ACC112 (cell line): ENCODE results near the gene OR9I1.

Source experiments
- H2AFZ ChIP-seq: fragments of 200-600 bp; sonication (generic); one replicate; pipeline ENCODE4 v1.6.0; 2017; ENCODE audit warnings: antibody characterized with exemption, low read length; ENCODE audit not compliant: unreplicated experiment
- H3K27ac ChIP-seq: fragments of 200-600 bp; sonication (generic); 2 replicates; pipeline ENCODE4 v1.5.1; 2014; ENCODE audit warnings: low read depth, mild to moderate bottlenecking, antibody characterized with exemption, low read length, moderate library complexity
- H3K27me3 ChIP-seq: fragments of 200-600 bp; sonication (generic); 2 replicates; pipeline ENCODE4 v1.6.1; 2014; ENCODE audit warnings: mild to moderate bottlenecking, antibody characterized with exemption, low read length, moderate library complexity, mixed read lengths; ENCODE audit not compliant: insufficient read depth
- H3K36me3 ChIP-seq: fragments of 200-600 bp; sonication (generic); 2 replicates; pipeline ENCODE4 v1.6.1; 2016; ENCODE audit warnings: mild to moderate bottlenecking, antibody characterized with exemption, low read length, moderate library complexity, mixed read lengths; ENCODE audit not compliant: insufficient read depth
- H3K4me1 ChIP-seq: fragments of 200-600 bp; sonication (generic); one replicate; pipeline ENCODE4 v1.6.1; 2016; ENCODE audit warnings: low read length, mixed read lengths; ENCODE audit not compliant: insufficient read depth, unreplicated experiment, control insufficient read depth
- H3K4me3 ChIP-seq: fragments of 200-600 bp; sonication (generic); 2 replicates; pipeline ENCODE4 v1.5.1; 2014; ENCODE audit warnings: mild to moderate bottlenecking, low read depth, low read length
- H3K79me2 ChIP-seq: fragments of 200-600 bp; sonication (generic); one replicate; pipeline ENCODE4 v1.6.0; 2016; ENCODE audit warnings: low read length; ENCODE audit not compliant: control insufficient read depth, unreplicated experiment, insufficient read depth

Gene OR9I1

DNA sequence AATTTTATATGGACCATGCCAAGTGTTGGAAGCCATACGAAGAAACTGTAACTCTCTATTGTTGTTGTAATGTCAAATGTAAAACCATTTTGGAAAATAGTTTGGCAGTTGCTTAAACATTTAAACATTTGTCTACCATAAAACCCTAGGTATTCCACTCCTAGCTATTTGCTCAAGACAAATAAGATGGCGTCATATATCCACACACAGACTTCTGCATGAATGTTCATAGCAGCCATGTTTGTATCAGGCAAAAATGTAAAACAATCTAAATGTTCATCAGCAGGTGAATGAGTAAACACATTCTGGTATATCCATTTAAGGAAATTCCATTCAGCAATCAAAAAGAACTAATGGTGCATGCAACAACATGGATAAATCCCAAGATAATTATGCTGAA, 27.9 kb downstream of the OR9I1 start:
- H3K27ac ChIP-seq: no peak overlapping the region
- no peaks in the 10 kb centered on the region for H3K79me2 ChIP-seq
- H3K4me3 ChIP-seq: no peak overlapping the region
- peaks cover 10% of the 10 kb centered on the region; the same call in 1 of the 2 replicates for H3K27me3 ChIP-seq
- no peaks in the 10 kb centered on the region for H3K36me3 ChIP-seq
- no peak overlapping the region for H2AFZ ChIP-seq
- no peaks in the 10 kb centered on the region for H3K4me1 ChIP-seq

DNA sequence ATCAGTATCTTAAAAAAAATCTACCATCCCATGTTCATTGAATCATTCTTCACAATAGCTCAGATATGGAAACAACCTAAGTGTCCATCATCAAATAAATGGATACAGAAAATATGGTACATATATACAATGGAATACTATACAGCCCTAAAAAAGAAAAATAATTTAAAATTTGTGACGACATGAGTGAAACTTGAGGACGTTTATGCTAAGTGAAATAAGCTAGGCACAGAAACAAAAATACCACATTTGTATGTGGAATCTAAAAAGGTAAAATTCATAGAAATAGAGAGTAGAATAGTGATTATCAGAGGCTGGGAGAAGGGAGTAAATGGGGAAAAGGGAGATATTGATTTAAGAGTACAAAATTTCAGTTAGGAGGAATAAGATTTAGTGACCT, 38.8 kb downstream of the OR9I1 start:
- no peaks in the 10 kb centered on the region for H3K27me3 ChIP-seq
- no peaks in the 10 kb centered on the region for H3K79me2 ChIP-seq
- H3K4me3 ChIP-seq: no peak overlapping the region
- H2AFZ ChIP-seq: no peak overlapping the region
- no peaks in the 10 kb centered on the region for H3K36me3 ChIP-seq
- H3K4me1 ChIP-seq: no peaks in the 10 kb centered on the region
- H3K27ac ChIP-seq: no peak overlapping the region

DNA sequence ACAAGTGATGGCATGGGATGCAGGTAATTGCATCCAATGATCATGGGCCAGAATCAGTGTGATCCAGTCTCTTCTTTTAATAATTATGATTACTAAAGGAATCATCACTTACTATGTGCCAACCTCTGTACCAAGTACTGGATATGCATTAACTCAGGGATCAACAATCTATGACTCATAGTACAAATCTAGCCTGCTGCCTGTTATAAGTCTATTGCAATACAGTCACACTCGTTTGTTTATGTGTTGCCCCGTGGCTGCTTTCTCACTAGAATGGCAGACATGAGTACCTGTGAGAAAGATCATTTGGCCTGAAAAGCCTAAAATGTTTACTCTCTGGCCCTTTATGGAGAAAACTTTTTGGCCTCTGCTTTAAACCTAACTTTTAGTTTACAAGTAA, 49.5 kb downstream of the OR9I1 start:
- no peak overlapping the region for H2AFZ ChIP-seq
- no peaks in the 10 kb centered on the region for H3K4me1 ChIP-seq
- no peak overlapping the region for H3K27ac ChIP-seq
- no peak overlapping the region for H3K4me3 ChIP-seq
- H3K79me2 ChIP-seq: no peaks in the 10 kb centered on the region
- no peaks in the 10 kb centered on the region for H3K27me3 ChIP-seq
- H3K36me3 ChIP-seq: no peaks in the 10 kb centered on the region

DNA sequence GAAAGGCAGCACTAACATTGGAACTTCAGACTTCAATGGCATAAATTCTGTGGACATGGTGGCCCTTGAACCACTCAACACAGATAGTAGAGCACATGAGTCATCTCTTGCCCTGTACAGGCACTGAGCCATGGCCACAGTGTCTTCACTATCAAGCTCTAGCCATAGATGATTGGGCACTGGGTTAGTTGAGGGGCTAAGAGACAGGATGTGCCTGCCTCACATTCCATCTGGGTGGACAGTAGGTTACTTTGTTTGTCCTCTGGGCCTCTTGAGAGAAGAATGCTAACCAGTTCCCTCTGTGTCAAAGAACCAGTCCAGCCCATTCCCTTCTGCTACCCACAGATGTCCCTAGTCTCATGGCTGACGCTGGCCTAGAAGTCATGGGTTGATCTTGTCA, 54.7 kb downstream of the OR9I1 start:
- Histone ChIP-seq H3K4me1 (no peaks in the 10 kb centered on the region), H3K79me2 (no peaks in the 10 kb centered on the region), H3K27me3 (no peaks in the 10 kb centered on the region), H3K4me3 (no peak overlapping the region), H3K27ac (no peak overlapping the region), H2AFZ (no peak overlapping the region), H3K36me3 (no peaks in the 10 kb centered on the region)

DNA sequence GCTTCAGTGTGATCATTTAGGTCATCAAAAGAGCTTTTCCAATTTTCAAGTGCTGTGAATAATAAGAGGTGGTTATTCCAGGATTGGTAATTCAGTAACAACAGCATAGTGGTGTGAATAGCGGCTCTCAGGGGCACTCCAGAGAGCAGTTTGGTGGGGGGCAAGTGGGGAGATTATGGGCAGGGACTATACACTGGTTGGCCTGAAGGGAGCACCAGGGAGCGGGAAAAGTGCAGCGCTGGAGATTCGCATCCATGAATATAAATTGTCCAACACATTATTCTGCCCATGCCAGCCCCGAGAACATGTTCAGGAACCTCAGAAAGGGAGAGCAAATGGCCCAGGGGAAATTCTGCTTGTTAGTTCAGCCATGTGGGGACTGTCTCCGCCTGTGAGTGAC, 56.7 kb downstream of the OR9I1 start:
- Histone ChIP-seq H3K27ac (no peak overlapping the region), H2AFZ (no peak overlapping the region), H3K36me3 (no peaks in the 10 kb centered on the region), H3K4me1 (no peaks in the 10 kb centered on the region), H3K79me2 (no peaks in the 10 kb centered on the region), H3K4me3 (no peak overlapping the region), H3K27me3 (no peaks in the 10 kb centered on the region)

DNA sequence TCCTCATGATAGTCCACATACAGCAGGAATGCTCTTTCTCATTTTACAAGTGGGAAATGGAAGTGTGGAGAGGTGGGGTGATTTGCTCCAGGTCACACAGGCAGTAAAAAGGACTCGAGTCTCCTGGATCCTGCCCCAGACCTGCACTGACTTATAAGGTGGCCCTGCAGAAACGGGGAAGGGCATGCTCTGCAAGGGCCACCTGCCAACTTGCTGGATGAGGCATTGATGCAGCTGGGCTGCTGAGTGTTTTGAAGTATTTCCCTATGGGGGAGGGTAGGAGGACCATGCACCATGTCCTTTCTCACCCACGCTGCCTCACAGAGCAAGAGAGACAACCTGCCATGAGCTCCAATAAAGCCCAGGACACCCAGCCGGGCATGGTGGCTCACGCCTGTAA, 57.6 kb downstream of the OR9I1 start:
- Histone ChIP-seq H3K4me3 (no peak overlapping the region), H3K27ac (no peak overlapping the region), H3K79me2 (no peaks in the 10 kb centered on the region), H3K36me3 (no peaks in the 10 kb centered on the region), H3K4me1 (no peaks in the 10 kb centered on the region), H2AFZ (no peak overlapping the region), H3K27me3 (no peaks in the 10 kb centered on the region)
